NCI-H510A (cell line): ENCODE data around the gene C11orf42.

Experiments
- DNase-seq: peaks from one replicate; lab custom pipeline; 2025; lab: John Stamatoyannopoulos, UW

C11orf42 gene

GRCh38 chr11:6258141-6258540, 52.8 kb downstream of the C11orf42 start:
- no peak for DNase-seq

GRCh38 chr11:6258571-6259081, 53.3 kb downstream of the C11orf42 start:
- no peak for DNase-seq

- no peak for DNase-seq
Measured at GRCh38 chr11:6260207-6260726, 54.9 kb downstream of the C11orf42 start.
